Fibroblast of the aortic adventitia (primary cell): Measurements from ENCODE around the gene ZNF76. TPM values are rescaled to one million over a fixed set of nuclear protein-coding genes. Genes with fewer than 3 reads are reported as not detected.

ENCODE experiments used
- DNase-seq: peaks from one replicate; pipeline ENCODE4 v3.0.0-alpha.2; 2010; ENCODE audit warnings: low read depth
- H3K4me3 ChIP-seq: 2 replicates; pipeline ENCODE4 v1.5.1; 2011; ENCODE audit warnings: low read depth, mild to moderate bottlenecking, control low read depth, low read length, moderate library complexity
- total RNA-seq: library from RNA; depleted of rRNA; stranded (reverse); fragments of >200 nt; gene quantifications from 2 replicates; pipeline ENCODE4 v1.2.3, GENCODE V29; 2012; ENCODE audit warnings: low replicate concordance
- TF ChIP-seq, protein P1 (sequence below): IDR thresholded peaks from 2 replicates; pipeline ENCODE4 v1.5.1; 2011; ENCODE audit warnings: mild to moderate bottlenecking, low read length, control low read depth, inconsistent platforms; ENCODE audit not compliant: insufficient read depth

Gene ZNF76
- total RNA-seq, 1 donor: 18.4 TPM

DNA sequence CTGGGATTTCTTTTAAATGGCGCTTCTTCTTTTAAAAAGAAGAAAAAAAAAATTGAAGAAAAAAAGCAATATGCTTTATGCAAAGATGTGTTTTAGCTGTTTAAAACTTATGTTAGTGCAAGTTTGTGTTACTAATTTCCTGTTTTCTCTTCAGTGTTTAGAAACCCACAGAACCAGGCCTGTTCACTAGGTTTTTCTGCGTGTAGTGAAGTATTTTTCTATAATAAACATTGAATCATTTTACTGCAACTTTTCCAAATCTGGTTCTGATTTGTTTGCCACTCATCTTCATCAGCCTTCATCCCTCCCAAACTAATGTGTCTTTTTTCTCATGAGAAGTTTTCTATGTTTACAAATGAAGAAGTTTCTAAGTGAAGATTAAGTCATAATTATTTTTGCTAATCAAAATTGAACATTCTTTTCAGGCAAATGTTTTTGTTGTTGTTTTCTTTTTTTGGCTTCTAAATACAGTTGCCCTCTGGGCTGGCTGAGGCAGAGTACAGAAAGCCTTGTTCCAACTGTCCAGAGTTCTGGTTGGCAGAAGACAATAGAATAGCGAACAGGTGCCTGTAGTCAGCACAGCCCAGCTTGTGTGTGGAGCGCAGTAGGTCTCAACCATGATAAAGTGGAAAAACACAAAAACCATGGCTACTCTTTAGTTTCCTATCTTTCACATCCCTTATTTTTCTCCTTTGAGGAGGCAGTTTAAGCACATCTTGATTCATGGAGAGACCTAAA, 14.5 kb downstream of the ZNF76 start:
- no peak overlapping the region for H3K4me3 ChIP-seq
- TF ChIP-seq, protein P1, sequence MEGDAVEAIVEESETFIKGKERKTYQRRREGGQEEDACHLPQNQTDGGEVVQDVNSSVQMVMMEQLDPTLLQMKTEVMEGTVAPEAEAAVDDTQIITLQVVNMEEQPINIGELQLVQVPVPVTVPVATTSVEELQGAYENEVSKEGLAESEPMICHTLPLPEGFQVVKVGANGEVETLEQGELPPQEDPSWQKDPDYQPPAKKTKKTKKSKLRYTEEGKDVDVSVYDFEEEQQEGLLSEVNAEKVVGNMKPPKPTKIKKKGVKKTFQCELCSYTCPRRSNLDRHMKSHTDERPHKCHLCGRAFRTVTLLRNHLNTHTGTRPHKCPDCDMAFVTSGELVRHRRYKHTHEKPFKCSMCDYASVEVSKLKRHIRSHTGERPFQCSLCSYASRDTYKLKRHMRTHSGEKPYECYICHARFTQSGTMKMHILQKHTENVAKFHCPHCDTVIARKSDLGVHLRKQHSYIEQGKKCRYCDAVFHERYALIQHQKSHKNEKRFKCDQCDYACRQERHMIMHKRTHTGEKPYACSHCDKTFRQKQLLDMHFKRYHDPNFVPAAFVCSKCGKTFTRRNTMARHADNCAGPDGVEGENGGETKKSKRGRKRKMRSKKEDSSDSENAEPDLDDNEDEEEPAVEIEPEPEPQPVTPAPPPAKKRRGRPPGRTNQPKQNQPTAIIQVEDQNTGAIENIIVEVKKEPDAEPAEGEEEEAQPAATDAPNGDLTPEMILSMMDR: no peak
- no peak for DNase-seq

DNA sequence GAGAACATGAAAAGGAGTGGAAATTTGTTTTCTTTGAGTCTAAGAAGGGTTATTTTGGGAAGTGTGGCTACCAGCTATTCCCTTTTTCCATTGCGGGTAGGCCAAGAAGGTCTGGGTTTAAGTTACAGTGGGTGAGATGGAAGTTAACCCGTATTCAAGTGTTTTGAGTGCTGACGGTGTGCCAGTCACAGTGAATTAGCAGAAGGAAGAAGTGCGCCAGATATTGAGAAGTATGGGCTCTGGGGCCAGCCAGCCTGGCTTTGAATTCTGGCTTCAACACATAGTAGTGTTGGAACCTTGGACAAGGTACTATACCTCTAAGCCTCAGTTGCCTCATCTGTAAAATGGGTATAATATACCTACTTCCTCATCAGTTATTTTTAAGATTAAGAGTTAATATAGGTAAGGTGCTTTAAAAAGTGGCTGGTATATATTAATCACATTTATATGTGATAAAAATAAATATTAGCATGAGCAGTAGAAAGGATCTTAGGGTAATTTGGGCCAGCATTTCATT, 16.3 kb downstream of the ZNF76 start:
- no peak overlapping the region for H3K4me3 ChIP-seq
- DNase-seq: no peak
- TF ChIP-seq, protein P1: no peak

- TF ChIP-seq, protein P1: no peak
- no peak for DNase-seq
- H3K4me3 ChIP-seq: no peak overlapping the region
Measured at GRCh38 chr6:35278708-35279107, 19.2 kb downstream of the ZNF76 start.

DNA sequence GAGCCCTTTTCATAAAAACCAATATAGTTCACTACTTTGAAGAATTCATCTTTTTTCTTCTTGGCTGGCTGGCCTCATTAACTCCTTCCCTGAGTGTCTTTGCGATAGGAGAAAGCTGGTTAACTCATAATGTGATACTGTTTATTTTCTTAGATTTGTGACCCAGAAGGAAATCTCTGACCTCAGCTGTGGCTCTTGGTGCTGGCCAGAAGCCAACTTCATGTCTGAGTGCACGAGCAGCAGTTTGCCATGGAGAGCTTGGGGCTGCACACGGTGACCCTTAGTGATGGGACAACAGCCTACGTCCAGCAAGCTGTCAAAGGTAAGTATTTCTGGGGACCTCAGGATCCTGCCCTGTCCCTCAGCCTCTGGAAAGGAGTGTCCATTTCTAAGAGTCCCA, 21.4 kb downstream of the ZNF76 start:
- TF ChIP-seq, protein P1: no peak
- DNase-seq: no peak
- H3K4me3 ChIP-seq: no peak overlapping the region

DNA sequence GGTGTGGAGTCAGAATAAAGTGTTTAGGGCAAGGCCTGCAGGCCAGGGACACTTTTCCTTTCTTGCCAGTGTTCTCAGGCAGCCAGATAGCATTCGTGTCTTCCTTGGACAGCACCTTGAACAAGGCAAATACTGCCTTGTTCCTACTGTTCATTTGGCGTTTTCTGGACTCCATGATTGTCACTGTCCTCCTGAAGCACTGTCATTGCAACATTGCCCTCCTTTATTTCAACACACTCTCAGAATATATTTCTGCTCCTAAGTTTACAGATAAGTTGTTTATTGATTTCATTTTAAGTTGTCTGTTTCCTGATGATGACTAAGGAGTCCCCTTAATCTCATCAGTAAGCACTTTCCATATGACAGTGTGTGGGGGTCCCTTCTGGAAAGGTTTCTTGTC, 22.9 kb downstream of the ZNF76 start:
- TF ChIP-seq, protein P1: no peak

GRCh38 chr6:35283361-35283760, 23.8 kb downstream of the ZNF76 start:
- DNase-seq: no peak
- TF ChIP-seq, protein P1: no peak
- H3K4me3 ChIP-seq: no peak overlapping the region

More for the DNA sequence above, 22.9 kb downstream of the ZNF76 start:
- H3K4me3 ChIP-seq: no peak overlapping the region
- no peak for DNase-seq
